Pancreas (tissue), 10 donors: ENCODE measurements around the gene PEAK1. TPM values are rescaled to one million over a fixed set of nuclear protein-coding genes. Genes with fewer than 3 reads are reported as not detected.

Experiments
- ATAC-seq, 4 donors: fragments of 200-7000 bp; cut with Tn5 transposase; one replicate each; pipeline versions ENCODE4 v1.8.0 to v1.9.1; 2020; ENCODE audit warnings: mild to moderate bottlenecking in 4 of 4, moderate library complexity in 4 of 4
- DNase-seq, 6 donors: peaks; one replicate each; pipeline ENCODE4 v3.0.0-alpha.2; 2020
- FAIRE-seq: peaks from 2 replicates; lab custom pipeline; 2012; peaks lifted over from hg19 to GRCh38; lab: Jason Lieb, UNC
- H3K27ac ChIP-seq, 4 donors: fragments of 200-600 bp; sonication (generic); 1 replicate in 3 of 4; 2 replicates in 1 of 4; pipeline versions ENCODE4 v1.5.0 to v1.8.0; 2020
- H3K27me3 ChIP-seq, 4 donors: fragments of 200-600 bp; one replicate each; pipeline ENCODE4 v1.8.0; 2021
- H3K36me3 ChIP-seq, 3 donors: fragments of 200-600 bp; sonication (generic) in 1 of 3; one replicate each; pipeline versions ENCODE4 v1.5.0 to v1.8.0; 2020 to 2021
- H3K4me1 ChIP-seq, 3 donors: fragments of 200-600 bp; one replicate each; pipeline ENCODE4 v1.8.0; 2021
- H3K4me3 ChIP-seq, 4 donors: fragments of 200-600 bp; sonication (generic) in 2 of 4; one replicate each; pipeline versions ENCODE4 v1.5.0 to v1.8.0; 2020 to 2021
- H3K9me3 ChIP-seq, 4 donors: fragments of 200-600 bp; one replicate each; pipeline ENCODE4 v1.8.0; 2021
- WGBS, 2 donors: extraction: QIAGEN DNeasy Blood & Tissue Kit; methylation state at CpG; one replicate each; pipeline ENCODE4 v1.1.7; 2013; 5-methylcytosine and 5-hydroxymethylcytosine counted together
- intact Hi-C, 3 donors: fragments of 100-400 bp; cut with DNase I; formaldehyde crosslinking; loops; one replicate each; pipeline versions ENCODE4 v1.11.1 to v1.14.2; 2022
- polyA plus RNA-seq, 2 donors: library from polyadenylated mRNA; stranded (reverse); fragments of 200-250 nt; gene quantifications; one replicate each; pipeline ENCODE4 v1.2.3, GENCODE V29; 2013
- total RNA-seq, 6 donors: library from RNA; stranded (reverse); fragmentation: NEBNext Ultra II Directional in 4 of 6; extraction: Animal tissue kit (Norgen Biotek cat#: 25700) in 4 of 6; gene quantifications; one replicate each; pipeline versions ENCODE4 v1.2.1 to v1.2.4, GENCODE V29; 2021 to 2023
- TF ChIP-seq, protein P1 (sequence below), 4 donors: fragments of 200-600 bp; sonication (generic) in 3 of 4; IDR thresholded peaks; one replicate each; pipeline versions ENCODE4 v1.5.0 to v1.8.0; 2021; ENCODE audit warnings: antibody characterized with exemption in 4 of 4
- donor health status: healthy with polysubstance abuse.
- donor health status: DM: no; HTN: no; CAD: no; lungs with moderate emphysema.
- donor health status: DM: no; HTN: no; CAD: no.
- donor health status: control.
- donor health status: control.
- donor health status: Bipolar disorder and iron deficiency.
- donor health status: DM: yes; HTN: yes; CAD: no.
- donor health status: DM: no; HTN: no; CAD: no.
- donor health status: DM: no; HTN: no; CAD: no.
- donor health status: DM: yes; HTN: yes; CAD: no.

Gene PEAK1
- total and polyA plus RNA-seq, 8 donors, result 1.8 to 27.6 (median 12.1) TPM

GRCh38 chr15:77350792-77351191 is 69.1 kb downstream of the PEAK1 start:
- TF ChIP-seq, protein P1, sequence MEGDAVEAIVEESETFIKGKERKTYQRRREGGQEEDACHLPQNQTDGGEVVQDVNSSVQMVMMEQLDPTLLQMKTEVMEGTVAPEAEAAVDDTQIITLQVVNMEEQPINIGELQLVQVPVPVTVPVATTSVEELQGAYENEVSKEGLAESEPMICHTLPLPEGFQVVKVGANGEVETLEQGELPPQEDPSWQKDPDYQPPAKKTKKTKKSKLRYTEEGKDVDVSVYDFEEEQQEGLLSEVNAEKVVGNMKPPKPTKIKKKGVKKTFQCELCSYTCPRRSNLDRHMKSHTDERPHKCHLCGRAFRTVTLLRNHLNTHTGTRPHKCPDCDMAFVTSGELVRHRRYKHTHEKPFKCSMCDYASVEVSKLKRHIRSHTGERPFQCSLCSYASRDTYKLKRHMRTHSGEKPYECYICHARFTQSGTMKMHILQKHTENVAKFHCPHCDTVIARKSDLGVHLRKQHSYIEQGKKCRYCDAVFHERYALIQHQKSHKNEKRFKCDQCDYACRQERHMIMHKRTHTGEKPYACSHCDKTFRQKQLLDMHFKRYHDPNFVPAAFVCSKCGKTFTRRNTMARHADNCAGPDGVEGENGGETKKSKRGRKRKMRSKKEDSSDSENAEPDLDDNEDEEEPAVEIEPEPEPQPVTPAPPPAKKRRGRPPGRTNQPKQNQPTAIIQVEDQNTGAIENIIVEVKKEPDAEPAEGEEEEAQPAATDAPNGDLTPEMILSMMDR (IDR thresholded peaks at IDR 0.05), result no peak
- DNase-seq (no peak), ATAC-seq (no peak), FAIRE-seq (no peak)
- intact Hi-C loops, result no loop called here
- H3K27ac ChIP-seq, result no peak overlapping the region
- no peaks in the 10 kb centered on the region for H3K27me3 ChIP-seq
- WGBS, 2 donors, result 96 to 98% methylated on average over 1 of the region's 1 CpG
- no peak overlapping the region for H3K4me3 ChIP-seq
- peaks cover 0 to 17% (median 0%) of the 10 kb centered on the region in 3 donors for H3K4me1 ChIP-seq
- H3K9me3 ChIP-seq, result no peaks in the 10 kb centered on the region
- no peaks in the 10 kb centered on the region for H3K36me3 ChIP-seq

GRCh38 chr15:77349666-77350065 is 70.2 kb downstream of the PEAK1 start:
- intact Hi-C loops, result no loop called here
- ATAC-seq, result no peak
- TF ChIP-seq, protein P1 (IDR thresholded peaks at IDR 0.05), result no peak
- Histone ChIP-seq H3K4me1 (peaks cover 0 to 17% (median 0%) of the 10 kb centered on the region in 3 donors), H3K36me3 (no peaks in the 10 kb centered on the region), H3K9me3 (no peaks in the 10 kb centered on the region), H3K27ac (no peak overlapping the region), H3K4me3 (no peak overlapping the region), H3K27me3 (no peaks in the 10 kb centered on the region)
- DNase-seq, result no peak
- WGBS, 2 donors, result 80 to 83% methylated on average over 2 of the region's 2 CpGs
- no peak for FAIRE-seq

- TF ChIP-seq, protein P1 (IDR thresholded peaks at IDR 0.05), result no peak
- FAIRE-seq (no peak), DNase-seq (no peak), ATAC-seq (no peak)
- intact Hi-C loops, result no loop called here
- H3K9me3 ChIP-seq, result no peaks in the 10 kb centered on the region
- peaks cover 0 to 17% (median 0%) of the 10 kb centered on the region in 3 donors for H3K4me1 ChIP-seq
- 94 to 96% methylated on average over 4 of the region's 4 CpGs for WGBS, 2 donors
- H3K27me3 ChIP-seq, result no peaks in the 10 kb centered on the region
- H3K36me3 ChIP-seq, result no peaks in the 10 kb centered on the region
- H3K4me3 ChIP-seq, result no peak overlapping the region
- no peak overlapping the region for H3K27ac ChIP-seq
These were observed 71.4 kb downstream of the PEAK1 start for GRCh38 chr15:77348511-77348910.

DNA sequence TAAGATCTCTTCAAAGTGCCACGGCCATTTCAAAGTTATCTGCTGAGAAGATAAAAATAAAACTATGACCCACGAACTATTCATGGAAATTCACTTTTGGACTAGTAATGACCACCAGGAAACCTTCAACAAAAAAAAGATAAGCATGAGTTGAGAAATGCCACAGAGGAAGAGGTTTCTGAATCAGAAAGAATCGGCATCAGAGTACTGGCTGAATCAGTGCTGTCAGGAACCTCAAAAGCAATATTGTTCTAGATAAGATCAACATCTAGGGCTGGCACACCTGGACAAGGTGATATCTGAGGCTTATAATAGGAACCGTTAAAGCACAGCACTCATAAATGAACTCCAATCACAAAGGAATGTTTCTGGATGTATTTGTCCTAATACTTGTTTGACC is 72.7 kb downstream of the PEAK1 start:
- peaks cover 0 to 10% (median 0%) of the 10 kb centered on the region in 3 donors for H3K4me1 ChIP-seq
- no peak for FAIRE-seq
- no peak overlapping the region for H3K27ac ChIP-seq
- H3K9me3 ChIP-seq, result no peaks in the 10 kb centered on the region
- H3K4me3 ChIP-seq, result no peak overlapping the region
- WGBS, 2 donors, result 26 to 27% methylated on average over 4 of the region's 4 CpGs
- intact Hi-C loops, result no loop called here
- TF ChIP-seq, protein P1 (IDR thresholded peaks at IDR 0.05), result no peak
- no peak for DNase-seq
- no peaks in the 10 kb centered on the region for H3K27me3 ChIP-seq
- ATAC-seq, result no peak
- no peaks in the 10 kb centered on the region for H3K36me3 ChIP-seq

- Histone ChIP-seq H3K4me1 (peaks cover 0 to 10% (median 0%) of the 10 kb centered on the region in 3 donors), H3K27ac (no peak overlapping the region), H3K27me3 (no peaks in the 10 kb centered on the region), H3K36me3 (no peaks in the 10 kb centered on the region), H3K4me3 (no peak overlapping the region), H3K9me3 (no peaks in the 10 kb centered on the region)
- 70 to 72% methylated on average over 4 of the region's 4 CpGs for WGBS, 2 donors
- DNase-seq (no peak), ATAC-seq (peak in 2 of 4 donors; percentile 58 to 65), FAIRE-seq (no peak)
- intact Hi-C loops, result no loop called here
- TF ChIP-seq, protein P1 (IDR thresholded peaks at IDR 0.05), result no peak
These were observed 73.5 kb downstream of the PEAK1 start for GRCh38 chr15:77346245-77347036.
